CD4-positive, alpha-beta T cell (primary cell): ENCODE measurements around the gene SHH. TPM values are rescaled to one million over a fixed set of nuclear protein-coding genes. Genes with fewer than 3 reads are reported as not detected.

Experiments used
- ATAC-seq: fragments of 200-7000 bp; cut with Tn5 transposase; one replicate; pipeline ENCODE4 v1.10.0; 2022; ENCODE audit warnings: mild to moderate bottlenecking; ENCODE audit not compliant: poor library complexity
- CTCF ChIA-PET: fragments of 350-600 bp; sonication (Branson Sonifier 250); formaldehyde crosslinking; loops from one replicate; lab custom pipeline; 2021; ENCODE audit warnings: antibody characterized with exemption, inconsistent platforms; lab: Charles Lee
- POLR2A ChIA-PET: fragments of 350-600 bp; sonication (Branson Sonifier 250); formaldehyde crosslinking; loops from one replicate; lab custom pipeline; 2021; ENCODE audit warnings: antibody characterized with exemption, inconsistent platforms; lab: Charles Lee
- DNase-seq, 14 experiments: peaks; one replicate each; pipeline ENCODE4 v3.0.0-alpha.2; 2013 to 2020; ENCODE audit warnings: mixed read lengths in 2 of 14
- H3K27ac ChIP-seq, 2 donors: one replicate each; pipeline versions ENCODE4 v1.5.1 to v1.7.0; 2013; ENCODE audit warnings: low read length in 2 of 2, low read depth in 1 of 2, mild to moderate bottlenecking in 1 of 2
- H3K27me3 ChIP-seq, 2 experiments: 1 replicate in 1 of 2; 2 replicates in 1 of 2; pipeline versions ENCODE4 v1.6.1 to v1.7.0; 2013; ENCODE audit warnings: low read length in 2 of 2, control low read depth in 1 of 2, mild to moderate bottlenecking in 1 of 2, moderate library complexity in 1 of 2; ENCODE audit not compliant: insufficient read depth in 2 of 2, control insufficient read depth in 1 of 2
- H3K36me3 ChIP-seq: one replicate; pipeline ENCODE4 v1.6.1; 2013; ENCODE audit warnings: low read length, control low read depth; ENCODE audit not compliant: insufficient read depth
- H3K4me1 ChIP-seq: one replicate; pipeline ENCODE4 v1.6.1; 2013; ENCODE audit warnings: low read length, control low read depth; ENCODE audit not compliant: insufficient read depth
- H3K4me3 ChIP-seq: one replicate; pipeline ENCODE4 v1.5.1; 2013; ENCODE audit warnings: mild to moderate bottlenecking, low read length, moderate library complexity
- H3K9me3 ChIP-seq, 2 experiments: 1 replicate in 1 of 2; 2 replicates in 1 of 2; pipeline versions ENCODE4 v1.6.1 to v1.7.0; 2013; ENCODE audit warnings: low read length in 2 of 2, mild to moderate bottlenecking in 2 of 2, control low read depth in 1 of 2, moderate library complexity in 1 of 2; ENCODE audit not compliant: control insufficient read depth in 1 of 2, insufficient read depth in 1 of 2
- H3K27ac Mint-ChIP-seq: one replicate; pipeline ENCODE4 v1.8.0; 2020; ENCODE audit warnings: mixed read lengths
- H3K27me3 Mint-ChIP-seq: one replicate; pipeline ENCODE4 v1.8.0; 2021; ENCODE audit warnings: mixed read lengths
- H3K36me3 Mint-ChIP-seq: one replicate; pipeline ENCODE4 v1.8.0; 2021; ENCODE audit warnings: low read depth, mixed read lengths
- H3K4me1 Mint-ChIP-seq: one replicate; pipeline ENCODE4 v1.8.0; 2021; ENCODE audit warnings: low read depth, mixed read lengths
- H3K4me3 Mint-ChIP-seq: one replicate; pipeline ENCODE4 v1.8.0; 2020; ENCODE audit warnings: mild to moderate bottlenecking, mixed read lengths
- H3K9me3 Mint-ChIP-seq: one replicate; pipeline ENCODE4 v1.8.0; 2020; ENCODE audit warnings: mixed read lengths
- intact Hi-C, 2 experiments: fragments of 100-400 bp; cut with DNase I in 1 of 2; cut with micrococcal nuclease in 1 of 2; formaldehyde crosslinking; loops; one replicate each; pipeline versions ENCODE4 v1.15.1 to v1.9.0; 2023 to 2025; cut with DNase I, micrococcal nuclease
- total RNA-seq, 174 experiments: library from RNA in 2 of 174; stranded (reverse) in 2 of 174; gene quantifications; one replicate each; pipeline ENCODE4 v1.2.3 and lab custom pipeline; 2021 to 2026
- TF ChIP-seq, protein P1 (sequence below): fragments of 200-600 bp; IDR thresholded peaks from one replicate; pipeline ENCODE4 v1.8.0; 2022; ENCODE audit warnings: antibody characterized with exemption, mild to moderate bottlenecking

The SHH gene
- total RNA-seq, 2 experiments from 2014 or later: not detected

DNA sequence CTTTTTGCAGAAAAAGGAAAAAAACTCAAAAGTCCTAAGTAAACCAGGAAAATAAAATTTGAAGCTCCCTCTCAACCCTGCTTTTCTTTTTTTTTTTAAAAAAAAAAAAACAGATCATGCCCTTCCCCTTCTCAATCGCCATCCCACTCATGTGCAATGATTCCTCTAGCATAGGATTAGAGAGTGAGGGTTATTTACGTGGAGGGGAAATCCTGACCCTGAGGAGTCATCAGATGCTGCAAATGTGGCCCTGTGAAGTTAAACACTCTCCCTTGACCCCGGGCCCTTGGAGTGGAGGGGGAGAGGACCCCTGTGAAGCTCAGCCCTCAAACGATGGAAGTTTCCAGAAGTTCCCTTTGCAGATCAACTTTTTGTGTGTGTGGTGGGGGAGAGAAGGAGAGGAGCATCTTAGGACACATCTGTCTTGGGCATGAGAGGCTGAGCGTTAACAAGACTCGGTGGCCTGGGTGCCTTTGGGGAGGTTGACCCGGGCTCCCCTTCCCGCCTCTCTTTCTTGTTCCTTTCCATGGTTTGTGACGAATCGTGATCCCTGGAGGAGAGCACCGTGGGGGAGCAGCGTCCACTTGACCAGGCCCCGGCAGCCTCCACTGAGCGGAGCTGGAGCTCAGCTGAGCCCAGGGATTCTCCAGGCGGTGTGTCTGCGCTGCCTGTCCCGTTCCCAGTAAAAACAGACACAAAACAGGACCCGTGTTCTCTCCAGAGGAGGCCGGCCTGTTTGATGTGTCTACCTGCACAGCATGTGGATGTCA lies 1.5 kb upstream of the SHH start:
- no peak overlapping the region for H3K27ac ChIP-seq
- no peak overlapping the region for H3K4me3 Mint-ChIP-seq
- H3K36me3 ChIP-seq: no peaks in the 10 kb centered on the region
- TF ChIP-seq, protein P1, sequence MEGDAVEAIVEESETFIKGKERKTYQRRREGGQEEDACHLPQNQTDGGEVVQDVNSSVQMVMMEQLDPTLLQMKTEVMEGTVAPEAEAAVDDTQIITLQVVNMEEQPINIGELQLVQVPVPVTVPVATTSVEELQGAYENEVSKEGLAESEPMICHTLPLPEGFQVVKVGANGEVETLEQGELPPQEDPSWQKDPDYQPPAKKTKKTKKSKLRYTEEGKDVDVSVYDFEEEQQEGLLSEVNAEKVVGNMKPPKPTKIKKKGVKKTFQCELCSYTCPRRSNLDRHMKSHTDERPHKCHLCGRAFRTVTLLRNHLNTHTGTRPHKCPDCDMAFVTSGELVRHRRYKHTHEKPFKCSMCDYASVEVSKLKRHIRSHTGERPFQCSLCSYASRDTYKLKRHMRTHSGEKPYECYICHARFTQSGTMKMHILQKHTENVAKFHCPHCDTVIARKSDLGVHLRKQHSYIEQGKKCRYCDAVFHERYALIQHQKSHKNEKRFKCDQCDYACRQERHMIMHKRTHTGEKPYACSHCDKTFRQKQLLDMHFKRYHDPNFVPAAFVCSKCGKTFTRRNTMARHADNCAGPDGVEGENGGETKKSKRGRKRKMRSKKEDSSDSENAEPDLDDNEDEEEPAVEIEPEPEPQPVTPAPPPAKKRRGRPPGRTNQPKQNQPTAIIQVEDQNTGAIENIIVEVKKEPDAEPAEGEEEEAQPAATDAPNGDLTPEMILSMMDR: no peak
- H3K36me3 Mint-ChIP-seq: no peaks in the 10 kb centered on the region
- peaks cover 14% of the 10 kb centered on the region for H3K4me1 Mint-ChIP-seq
- H3K4me1 ChIP-seq: peaks cover 12% of the 10 kb centered on the region
- ChIA-PET CTCF (no interaction called here), POLR2A (no interaction called here)
- intact Hi-C loops: no loop called here
- peaks cover 57% of the 10 kb centered on the region for H3K27me3 Mint-ChIP-seq
- no peak for ATAC-seq
- peaks cover 0 to 32% of the 10 kb centered on the region in 2 experiments for H3K9me3 ChIP-seq
- DNase-seq: no peak
- H3K4me3 ChIP-seq: no peak overlapping the region
- H3K9me3 Mint-ChIP-seq: no peaks in the 10 kb centered on the region
- H3K27me3 ChIP-seq: peaks cover 51 to 60% of the 10 kb centered on the region in 2 experiments
- H3K27ac Mint-ChIP-seq: no peak overlapping the region

GRCh38 chr7:155813125-155813524 lies 862 bp upstream of the SHH start:
- Mint-ChIP-seq H3K4me1 (peaks cover 14% of the 10 kb centered on the region), H3K9me3 (no peaks in the 10 kb centered on the region), H3K36me3 (no peaks in the 10 kb centered on the region), H3K27ac (no peak overlapping the region), H3K4me3 (no peak overlapping the region), H3K27me3 (peaks cover 57% of the 10 kb centered on the region)
- DNase-seq (no peak), ATAC-seq (no peak)
- intact Hi-C loops: no loop called here
- H3K4me1 ChIP-seq: peaks cover 13% of the 10 kb centered on the region
- no peak overlapping the region for H3K4me3 ChIP-seq
- ChIA-PET POLR2A (no interaction called here), CTCF (no interaction called here)
- H3K27ac ChIP-seq: no peak overlapping the region
- peaks cover 0 to 27% of the 10 kb centered on the region in 2 experiments for H3K9me3 ChIP-seq
- no peaks in the 10 kb centered on the region for H3K36me3 ChIP-seq
- H3K27me3 ChIP-seq: peaks cover 52 to 65% of the 10 kb centered on the region in 2 experiments
- TF ChIP-seq, protein P1: no peak

DNA sequence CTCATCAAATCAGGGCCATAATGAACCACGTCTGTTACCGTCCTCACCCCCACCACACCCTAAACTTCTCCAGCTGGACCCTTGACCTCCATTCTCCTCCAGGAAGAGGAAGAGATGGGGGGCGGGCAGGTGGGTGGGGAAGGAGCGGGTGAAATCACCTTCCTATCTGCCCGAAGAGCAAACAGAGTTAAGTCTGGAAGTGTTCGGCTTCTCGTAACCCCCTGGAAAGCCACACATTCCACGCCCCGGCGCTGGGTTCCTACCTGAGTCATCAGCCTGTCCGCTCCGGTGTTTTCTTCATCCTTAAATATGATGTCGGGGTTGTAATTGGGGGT lies 736 bp downstream of the SHH start:
- intact Hi-C loops: no loop called here
- peaks cover 66 to 80% of the 10 kb centered on the region in 2 experiments for H3K27me3 ChIP-seq
- no peak overlapping the region for H3K4me3 ChIP-seq
- H3K9me3 Mint-ChIP-seq: no peaks in the 10 kb centered on the region
- ChIA-PET CTCF (no interaction called here), POLR2A (no interaction called here)
- no peak overlapping the region for H3K27ac ChIP-seq
- H3K36me3 ChIP-seq: no peaks in the 10 kb centered on the region
- peaks cover 20% of the 10 kb centered on the region for H3K4me1 ChIP-seq
- TF ChIP-seq, protein P1: no peak
- no peak overlapping the region for H3K4me3 Mint-ChIP-seq
- H3K27me3 Mint-ChIP-seq: peaks cover 71% of the 10 kb centered on the region
- H3K9me3 ChIP-seq: peaks cover 0 to 16% of the 10 kb centered on the region in 2 experiments
- peaks cover 14% of the 10 kb centered on the region for H3K4me1 Mint-ChIP-seq
- H3K36me3 Mint-ChIP-seq: no peaks in the 10 kb centered on the region
- no peak overlapping the region for H3K27ac Mint-ChIP-seq
- DNase-seq (no peak), ATAC-seq (no peak)
